ENCODE measurements around the gene PERM1.
A peak's percentile ranks its signal among the peaks of the same experiment; 100 is the strongest.

Gene PERM1

DNA sequence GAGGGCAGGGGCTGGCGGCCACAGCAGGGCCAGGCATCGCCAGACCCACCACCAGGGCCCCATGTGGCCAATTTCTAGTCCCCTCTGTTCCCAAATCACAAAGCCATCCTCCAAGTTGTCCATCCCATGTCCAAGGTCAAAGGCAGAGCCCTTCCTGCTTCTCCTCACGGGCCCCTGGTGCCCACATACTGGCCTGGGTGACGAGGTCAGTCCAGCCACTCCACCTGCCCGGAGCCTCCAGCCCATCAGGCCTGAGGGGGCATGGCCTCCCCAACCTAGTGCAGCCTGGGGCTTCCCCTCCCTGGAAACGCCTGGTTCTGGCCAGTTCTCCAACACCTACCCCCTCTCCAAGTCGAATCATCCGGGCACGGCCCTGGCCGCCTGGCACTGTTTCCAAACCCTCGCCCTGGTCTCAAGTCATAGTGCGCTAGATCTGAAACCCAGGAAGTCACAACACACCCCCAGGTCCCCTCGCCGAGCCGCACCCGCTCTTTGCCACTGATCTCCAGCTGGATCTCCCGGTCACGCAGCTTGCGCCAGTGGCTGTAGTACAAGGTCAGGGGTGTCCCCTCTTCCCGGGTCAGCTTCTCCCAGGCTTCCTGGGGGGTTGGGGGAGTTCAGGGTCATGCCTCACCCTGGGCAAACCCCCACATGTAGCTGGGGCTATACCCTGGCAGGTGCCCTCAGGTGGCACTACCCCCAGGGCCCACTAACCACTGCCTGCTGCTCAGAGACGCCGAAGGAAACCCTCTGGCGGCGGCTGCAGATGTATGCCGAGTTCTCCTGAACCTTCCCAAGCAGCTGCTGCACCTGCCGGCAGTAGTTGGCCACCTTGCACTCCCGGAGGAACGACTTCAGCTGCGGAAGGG is 36.0 kb downstream of the PERM1 start:
- no peak for DNase-seq

DNA sequence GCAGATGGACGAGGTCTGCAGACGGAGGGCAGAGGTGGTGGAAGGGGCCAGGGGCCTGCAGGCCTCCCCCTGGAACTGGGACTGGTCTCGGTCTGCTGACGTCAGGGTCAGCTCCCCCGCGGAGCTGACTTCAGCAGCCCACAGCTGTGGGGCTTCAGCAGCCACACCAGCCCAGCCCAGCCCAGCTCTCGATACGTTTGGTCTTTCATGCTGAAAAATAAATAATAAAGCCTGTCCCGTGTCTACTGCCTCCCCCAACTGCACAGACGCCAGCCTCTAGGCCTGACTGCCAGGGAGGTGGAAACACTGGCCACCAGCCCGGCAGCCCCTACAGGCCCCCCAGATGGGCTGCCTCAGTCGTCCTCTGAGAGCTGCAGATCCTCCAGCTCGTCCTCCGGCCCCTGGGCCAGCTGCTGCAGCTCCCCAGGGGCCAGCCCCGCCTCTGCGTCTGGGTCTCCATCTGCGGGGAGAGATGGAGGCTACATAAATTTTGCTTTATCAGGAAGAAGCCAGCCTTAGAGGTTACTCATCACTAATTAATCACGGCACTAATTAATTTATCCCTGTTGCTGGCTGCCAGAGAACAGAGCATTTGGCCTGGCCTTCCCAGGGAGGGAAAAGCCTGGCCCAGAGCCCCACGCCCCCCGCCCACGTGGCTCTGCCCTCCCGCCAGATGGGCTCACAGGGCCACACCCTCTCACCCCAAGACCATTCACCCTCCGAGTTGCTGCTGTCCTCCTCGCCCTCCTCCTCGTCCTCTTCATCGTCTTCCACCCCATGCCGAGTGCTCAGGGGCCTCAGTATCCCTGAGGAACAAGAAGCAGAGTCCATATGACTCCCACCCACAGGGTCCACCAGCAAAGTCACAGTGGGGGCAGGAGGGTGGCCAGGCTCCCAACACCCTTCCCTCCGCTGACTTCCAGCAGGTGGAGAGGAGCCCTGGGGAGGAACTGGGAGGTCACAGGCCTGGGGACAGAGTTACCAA is 37.3 kb downstream of the PERM1 start:
- DNase-seq: no peak

DNA sequence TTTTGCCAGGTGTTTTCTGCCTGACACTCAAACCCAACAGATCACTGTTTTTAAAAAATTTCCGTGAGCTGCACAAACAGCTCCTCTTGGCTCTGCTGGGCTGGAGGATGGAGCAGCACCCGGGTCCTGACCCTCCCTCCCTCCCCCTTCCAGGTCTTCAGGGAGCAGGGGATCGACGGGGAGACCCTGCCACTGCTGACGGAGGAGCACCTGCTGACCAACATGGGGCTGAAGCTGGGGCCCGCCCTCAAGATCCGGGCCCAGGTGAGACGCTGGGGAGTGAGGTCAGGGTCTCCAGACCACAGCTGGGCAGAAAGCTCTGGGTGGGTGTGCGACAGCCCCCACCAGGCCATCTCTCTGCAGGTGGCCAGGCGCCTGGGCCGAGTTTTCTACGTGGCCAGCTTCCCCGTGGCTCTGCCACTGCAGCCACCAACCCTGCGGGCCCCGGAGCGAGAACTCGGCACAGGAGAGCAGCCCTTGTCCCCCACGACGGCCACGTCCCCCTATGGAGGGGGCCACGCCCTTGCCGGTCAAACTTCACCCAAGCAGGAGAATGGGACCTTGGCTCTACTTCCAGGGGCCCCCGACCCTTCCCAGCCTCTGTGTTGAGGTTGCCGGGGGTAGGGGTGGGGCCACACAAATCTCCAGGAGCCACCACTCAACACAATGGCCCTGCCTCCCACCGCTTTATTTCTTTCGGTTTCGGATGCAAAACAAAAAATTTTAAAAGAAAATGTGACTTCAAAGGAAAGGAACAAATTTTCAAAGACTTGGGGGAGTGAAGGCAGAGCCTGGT is 38.1 kb downstream of the PERM1 start:
- no peak for DNase-seq

DNA sequence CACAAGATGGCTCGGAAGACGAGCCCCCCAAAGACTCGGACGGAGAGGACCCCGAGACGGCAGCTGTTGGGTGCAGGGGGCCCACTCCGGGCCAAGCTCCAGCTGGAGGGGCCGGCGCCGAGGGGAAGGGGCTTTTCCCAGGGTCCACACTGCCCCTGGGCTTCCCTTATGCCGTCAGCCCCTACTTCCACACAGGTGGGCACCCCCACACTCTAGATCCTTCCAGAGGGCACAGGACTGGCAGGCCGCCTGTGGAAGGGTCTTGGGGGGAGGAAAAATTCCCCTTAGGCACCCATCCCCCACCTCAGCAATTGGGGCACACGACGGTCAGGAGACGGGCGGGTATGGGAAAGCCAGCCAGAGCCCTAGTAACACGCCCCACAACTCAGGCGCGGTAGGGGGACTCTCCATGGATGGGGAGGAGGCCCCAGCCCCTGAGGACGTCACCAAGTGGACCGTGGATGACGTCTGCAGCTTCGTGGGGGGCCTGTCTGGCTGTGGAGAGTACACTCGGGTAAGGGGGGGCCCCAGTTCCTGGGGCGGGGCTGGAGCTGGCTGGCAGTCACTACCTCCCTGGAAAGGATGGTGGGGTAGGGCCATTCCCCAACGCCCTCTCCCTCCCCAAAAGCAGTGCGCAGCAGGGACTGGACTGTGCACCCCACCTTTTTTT is 38.9 kb downstream of the PERM1 start:
- no peak for DNase-seq

DNA sequence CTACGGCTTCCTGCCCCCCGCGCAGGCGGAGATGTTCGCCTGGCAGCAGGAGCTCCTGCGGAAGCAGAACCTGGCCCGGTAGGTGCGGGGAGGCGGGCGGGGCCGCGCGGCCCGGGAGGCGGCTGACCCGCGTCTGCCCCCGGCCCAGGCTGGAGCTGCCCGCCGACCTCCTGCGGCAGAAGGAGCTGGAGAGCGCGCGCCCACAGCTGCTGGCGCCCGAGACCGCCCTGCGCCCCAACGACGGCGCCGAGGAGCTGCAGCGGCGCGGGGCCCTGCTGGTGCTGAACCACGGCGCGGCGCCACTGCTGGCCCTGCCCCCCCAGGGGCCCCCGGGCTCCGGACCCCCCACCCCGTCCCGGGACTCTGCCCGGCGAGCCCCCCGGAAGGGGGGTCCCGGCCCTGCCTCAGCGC is 39.5 kb downstream of the PERM1 start:
- no peak for DNase-seq

DNA sequence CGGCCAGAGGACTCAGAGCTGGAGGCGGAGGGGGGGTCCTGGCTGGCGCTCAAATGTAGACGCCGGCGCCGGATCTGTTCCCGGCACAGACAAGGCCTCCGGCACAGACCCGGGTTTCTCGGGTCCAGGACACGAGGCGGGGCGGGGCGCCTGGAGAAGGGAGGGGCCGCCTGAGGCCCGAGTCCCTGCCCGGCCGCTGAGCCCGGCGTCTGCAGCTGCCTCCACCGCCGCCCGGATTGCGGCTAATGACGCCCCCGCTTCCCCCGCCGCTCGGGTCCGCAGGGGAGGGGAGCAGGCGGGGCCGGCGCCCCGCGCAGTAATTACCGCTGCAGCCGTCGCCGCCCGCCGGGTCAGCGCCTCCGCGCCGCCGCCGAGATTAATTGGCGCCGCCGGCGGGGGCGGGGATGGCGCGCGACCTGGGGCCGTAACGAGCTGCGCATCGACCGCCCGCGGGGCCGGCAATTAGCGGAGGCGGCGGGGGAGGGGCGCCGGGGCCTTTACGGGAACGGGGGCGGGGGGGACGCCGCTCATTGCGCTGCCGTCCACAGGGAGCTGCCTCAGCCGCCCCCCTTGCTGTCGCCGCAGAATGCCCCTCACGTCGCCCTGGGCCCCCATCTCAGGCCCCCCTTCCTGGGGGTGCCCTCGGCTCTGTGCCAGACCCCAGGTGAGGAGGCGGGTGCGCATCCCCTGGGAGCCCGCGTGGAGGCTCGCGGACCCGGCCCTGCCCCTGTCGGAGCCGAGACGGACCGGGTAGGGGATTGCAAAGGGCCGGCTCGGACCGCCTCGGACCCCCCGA is 40.1 kb downstream of the PERM1 start:
- DNase-seq: peak in 1 of 2 experiments; percentile 62

DNA sequence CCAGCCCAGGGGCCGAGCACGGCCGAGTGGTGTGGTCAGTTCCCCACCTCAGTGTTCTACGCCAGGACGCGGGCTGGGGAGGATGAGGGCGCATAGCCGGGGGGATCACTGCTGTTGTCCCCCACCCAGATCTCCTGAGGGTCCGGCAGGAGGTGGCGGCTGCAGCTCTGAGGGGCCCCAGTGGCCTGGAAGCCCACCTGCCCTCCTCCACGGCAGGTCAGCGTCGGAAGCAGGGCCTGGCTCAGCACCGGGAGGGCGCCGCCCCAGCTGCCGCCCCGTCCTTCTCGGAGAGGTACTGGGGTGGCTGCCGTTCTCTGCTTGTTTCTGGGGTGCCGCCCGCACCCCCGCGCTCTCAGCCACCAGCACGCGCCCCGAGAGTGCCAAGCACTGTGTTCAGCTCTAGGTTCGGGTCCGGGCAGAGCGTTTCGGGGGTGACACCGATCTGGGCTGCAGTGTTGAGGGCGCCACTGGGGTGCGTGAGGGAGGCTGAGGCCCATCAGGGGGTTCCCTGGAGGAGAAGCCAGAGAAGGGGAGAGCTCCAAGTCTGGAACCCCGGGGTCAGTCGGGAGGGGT is 40.8 kb downstream of the PERM1 start:
- DNase-seq: no peak

DNA sequence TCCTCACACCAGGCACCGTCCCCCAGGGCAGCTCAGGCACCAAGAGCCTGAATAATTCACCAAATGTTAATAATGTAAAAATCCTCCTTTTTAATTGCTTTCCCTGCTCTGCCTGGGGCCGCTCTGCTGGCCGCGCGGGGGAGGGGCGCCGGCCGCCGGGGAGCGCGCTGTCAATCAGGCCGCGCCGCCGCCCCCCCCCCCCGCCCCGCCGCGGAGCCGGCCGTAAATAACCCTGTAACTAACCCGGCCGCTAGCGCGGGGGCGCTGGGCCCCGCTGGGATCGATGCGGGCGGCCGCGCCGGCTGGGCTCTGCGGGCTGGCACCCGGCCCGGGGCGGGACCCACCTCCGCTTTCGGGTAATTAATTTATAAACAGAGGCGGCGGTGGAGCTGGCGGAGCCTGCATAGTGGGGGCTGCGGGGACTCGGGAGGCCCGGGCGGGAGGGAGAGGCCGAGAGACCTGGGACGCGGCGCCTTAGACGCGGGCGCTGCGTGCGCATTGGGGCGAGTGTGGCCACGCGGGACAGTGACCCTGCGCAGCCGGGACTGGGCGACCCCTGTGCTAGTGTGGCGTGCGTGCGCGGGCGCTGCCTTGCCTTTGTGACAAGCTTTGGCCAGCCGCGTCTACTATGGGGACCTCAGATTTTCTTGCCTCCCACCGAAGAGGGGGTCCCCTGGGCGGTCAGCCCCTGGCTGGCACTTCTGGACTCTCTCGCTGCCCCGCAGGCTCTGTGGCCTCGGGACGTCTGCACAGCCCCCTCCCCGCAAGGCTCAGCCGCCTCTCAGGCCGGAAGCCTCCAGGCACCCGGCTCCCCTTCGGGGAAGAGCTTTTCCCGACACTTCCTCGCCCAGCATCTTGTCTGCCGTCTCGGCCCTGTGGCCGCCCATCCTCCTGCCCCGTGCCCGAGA is 41.5 kb downstream of the PERM1 start:
- DNase-seq: peak in 1 of 2 experiments; percentile 53

DNA sequence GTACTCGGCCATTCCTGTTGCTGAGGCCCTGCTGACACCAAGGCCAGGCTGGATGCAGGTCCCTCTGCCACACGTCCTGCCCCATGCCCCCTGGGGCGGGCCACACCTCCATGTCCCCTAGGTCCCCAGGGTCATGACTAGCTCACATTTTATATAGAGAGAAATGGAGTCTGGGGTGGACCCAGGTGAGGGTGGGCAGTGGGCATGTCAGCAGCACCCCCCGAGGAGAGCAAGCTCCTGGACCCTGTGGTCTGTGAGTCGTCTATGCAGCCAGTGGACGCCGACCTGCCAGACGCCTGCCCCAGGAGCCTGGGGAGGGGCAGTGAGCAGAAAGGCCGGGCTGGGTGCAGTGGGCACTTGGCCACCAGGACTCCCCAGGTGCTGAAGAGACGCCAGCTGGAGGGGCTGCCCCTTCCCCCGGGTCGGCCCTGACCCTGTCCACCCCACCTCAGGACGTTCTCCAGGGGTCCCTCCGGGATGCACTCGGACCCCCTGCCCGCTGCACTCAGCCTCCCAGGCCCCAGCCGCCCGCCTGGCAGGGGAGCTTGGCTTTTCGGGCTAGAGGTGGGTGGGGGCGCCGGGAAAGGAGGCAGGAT is 42.3 kb downstream of the PERM1 start:
- no peak for DNase-seq

DNA sequence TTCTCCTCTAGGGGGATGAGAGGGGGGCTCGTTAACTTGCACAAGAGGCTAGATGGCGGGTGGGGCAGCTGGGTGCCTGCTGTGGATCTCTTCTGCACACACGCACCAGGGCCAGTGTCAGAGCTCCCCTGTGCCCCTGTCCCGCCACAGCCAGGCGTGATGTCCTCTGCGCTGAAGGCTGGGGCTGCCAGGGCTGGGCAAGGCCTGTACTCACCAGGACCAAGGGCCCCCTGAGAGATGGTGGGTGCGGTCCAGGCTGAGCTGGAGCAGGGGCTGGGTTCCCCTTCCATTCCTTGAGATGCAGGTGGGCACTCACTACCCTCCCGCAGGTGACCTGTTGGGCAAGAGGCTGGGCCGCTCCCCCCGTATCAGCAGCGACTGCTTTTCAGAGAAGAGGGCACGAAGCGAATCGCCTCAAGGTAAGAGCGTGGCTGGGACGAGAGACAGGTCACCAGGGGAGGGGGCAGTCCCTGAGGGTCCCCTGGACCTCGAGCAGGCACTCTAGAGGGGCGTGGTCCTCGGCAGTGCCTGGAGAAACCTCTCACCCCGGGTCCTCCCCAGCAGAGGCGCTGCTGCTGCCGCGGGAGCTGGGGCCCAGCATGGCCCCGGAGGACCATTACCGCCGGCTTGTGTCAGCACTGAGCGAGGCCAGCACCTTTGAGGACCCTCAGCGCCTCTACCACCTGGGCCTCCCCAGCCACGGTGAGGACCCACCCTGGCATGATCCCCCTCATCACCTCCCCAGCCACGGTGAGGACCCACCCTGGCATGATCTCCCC is 43.0 kb downstream of the PERM1 start:
- DNase-seq: no peak

DNA sequence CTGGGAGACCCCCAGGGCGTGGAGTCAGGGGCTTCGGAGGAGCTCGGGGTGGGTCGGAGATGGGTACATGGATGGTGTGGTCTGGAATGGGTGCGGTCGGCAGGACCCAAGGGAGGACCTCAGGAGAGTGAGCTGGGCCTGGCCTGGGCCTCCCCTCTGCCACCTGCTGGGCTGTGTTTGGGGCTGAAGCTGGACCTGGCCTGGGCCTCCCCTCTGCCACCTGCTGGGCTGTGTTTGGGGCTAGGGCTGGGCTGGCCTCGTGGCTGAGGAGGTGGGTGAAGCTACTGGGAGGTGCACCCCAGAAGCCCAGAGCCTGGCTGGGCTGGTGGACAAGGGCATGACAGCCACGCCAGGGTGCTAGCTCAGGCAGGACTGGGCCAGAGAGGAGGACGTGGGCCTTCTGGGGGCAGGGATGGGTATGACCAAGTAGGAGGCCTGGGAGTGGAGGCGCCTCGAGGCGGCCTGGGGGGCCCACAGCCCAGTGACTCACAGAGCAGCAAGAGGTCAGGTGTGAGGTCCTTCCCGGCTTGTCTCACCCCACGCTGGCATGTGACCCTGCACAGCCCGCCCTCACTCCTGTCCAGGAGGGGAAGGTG is 43.7 kb downstream of the PERM1 start:
- no peak for DNase-seq

DNA sequence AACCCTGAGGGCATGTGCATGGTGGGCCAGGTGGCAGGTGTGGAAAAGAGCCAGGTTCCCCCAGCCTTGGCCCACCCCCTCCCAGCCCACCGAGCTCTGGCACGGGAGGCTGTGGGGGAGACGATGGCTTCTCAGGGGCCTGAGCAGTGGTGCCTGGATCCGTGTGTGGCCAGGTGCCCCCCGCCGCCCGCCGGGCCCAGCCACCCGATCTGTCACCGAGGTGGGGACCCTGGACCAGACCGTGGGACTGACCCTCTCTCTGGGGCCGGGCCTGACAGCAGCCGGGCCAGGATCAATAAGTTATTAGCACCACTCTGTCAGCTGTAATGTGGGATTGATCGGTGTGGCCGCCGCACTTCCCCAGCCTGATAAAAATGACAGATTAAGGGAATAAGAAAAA is 44.4 kb downstream of the PERM1 start:
- DNase-seq: no peak

DNA sequence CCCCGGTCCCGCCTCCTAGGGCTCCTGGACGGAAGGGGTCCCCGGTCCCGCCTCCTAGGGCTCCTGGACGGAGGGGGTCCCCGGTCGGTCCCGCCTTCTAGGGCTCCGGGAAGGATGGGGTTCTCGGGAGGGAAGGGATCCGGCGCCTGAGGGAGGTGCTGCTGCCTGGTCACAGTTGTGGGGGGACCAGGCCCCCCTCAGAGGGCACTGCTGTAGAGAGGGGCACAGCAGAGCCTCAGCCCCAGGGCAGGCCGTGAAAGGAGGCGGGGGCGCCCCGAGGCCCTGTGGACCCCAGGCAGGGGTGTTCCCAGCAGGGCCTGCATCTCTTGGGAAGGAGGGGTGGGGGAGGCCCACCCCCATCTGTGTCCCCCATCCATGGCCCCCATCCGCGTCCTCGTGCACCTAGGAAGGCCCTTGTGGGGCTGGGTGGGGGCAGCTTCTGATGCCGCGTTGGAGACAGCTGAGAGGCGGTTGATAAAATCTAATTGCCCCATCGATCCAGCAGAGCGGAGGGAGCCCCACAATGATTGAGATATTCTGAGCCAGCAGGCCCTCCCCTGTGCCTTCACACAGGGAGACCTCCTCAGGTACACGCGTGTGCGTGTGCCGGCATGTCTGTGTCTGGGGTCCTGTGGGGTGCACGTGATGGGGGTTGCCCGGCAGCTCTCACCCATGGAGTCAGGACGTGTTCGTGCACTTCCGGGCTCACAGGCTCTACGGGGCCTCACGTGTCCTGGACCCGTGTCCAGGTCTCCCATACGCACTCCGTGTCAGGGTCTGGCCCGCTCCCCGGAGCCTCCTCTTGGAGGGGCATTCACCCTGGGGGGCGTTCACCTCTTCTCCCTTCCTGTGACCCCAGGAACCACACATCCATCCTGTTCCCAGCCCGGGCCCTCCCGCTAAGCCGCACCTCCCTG is 45.3 kb downstream of the PERM1 start:
- DNase-seq: no peak

DNA sequence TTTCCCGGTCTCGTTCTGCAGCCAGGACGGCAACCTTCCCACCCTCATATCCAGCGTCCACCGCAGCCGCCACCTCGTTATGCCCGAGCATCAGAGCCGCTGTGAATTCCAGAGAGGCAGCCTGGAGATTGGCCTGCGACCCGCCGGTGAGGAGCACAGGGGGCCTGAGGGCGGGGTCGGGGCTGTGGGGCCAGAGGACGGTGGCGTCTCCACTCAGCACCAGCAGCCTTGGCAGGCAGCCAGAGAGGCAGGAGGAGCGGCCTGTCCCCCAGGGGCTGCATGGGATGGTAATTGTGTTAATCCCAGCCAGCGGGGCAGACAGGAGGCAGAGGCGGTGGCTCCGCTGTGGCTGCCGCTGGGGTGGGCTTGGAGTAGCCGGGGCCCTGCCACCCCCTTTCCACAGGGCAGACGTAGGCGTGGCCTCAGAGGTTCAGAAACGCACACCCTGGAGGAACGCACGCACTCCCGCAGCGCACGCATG is 46.1 kb downstream of the PERM1 start:
- no peak for DNase-seq

DNA sequence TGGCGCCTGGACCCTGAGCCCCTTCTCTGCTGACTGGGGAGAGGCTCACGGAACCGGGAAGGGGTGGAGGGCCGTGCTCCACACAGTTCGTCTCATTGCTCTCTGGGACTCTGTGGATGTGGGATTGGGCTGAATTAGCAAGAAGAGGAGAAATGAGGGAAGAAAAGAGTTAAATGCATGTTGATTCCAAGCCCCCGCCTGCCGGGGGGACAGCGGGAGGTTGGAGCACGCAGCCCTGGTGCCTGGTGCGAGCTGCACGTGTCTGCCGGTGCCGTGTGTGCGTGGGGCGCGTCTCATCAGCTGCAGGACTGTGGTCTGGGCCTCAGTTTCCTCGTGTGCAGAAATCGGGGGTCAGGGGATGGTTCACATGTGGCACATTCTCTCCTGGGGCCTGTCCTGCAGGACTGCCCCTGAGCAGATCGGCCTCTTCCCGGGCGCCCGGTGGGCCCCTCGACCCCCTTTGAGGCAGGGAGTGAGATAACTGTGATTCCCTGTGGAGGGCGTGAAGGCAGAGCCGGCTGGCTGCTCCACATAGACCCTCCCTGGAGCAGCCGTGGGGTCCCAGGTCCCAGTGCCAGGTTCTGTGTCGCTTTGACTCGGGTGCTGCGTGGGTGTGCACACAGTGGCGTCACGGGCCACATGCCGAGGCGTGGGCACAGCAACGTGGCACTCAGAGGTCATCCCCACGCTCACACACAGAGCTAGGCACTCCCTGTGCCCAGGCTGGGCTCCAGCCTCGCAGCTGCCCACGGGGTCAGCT is 46.7 kb downstream of the PERM1 start:
- no peak for DNase-seq

DNA sequence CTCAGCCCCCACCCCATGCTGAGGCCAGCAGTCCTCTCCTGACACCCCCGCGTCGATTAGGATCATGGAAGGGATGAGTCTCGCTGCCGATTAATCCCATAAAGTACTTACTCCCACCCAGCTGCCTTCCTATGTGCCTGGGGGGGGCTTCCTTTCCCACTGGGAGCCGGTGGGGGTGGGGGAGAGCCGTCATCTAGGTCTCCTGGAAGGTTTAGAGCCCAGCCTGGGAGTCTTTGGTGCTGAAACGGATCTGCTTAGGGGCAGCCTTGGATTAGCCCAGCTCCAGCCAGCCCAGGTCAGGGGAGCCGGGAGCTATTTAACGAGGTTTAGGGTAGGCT is 48.3 kb downstream of the PERM1 start:
- DNase-seq: no peak

Data from activated T-cell treated with anti-CD3 and anti-CD28 coated beads, Interleukin-2, amount 50 U/mL, for 48 hours (primary cell).